Tibial artery (tissue), 4 donors: ENCODE data around the gene UVSSA.

Experiments used
- DNase-seq, 2 donors: peaks; one replicate each; pipeline ENCODE4 v3.0.0-alpha.2; 2019
- H3K27ac ChIP-seq, 2 donors: fragments of 200-600 bp; sonication (generic) in 1 of 2; 1 replicate in 1 of 2; 2 replicates in 1 of 2; pipeline ENCODE4 v1.5.1; 2018 to 2019; ENCODE audit warnings: mild to moderate bottlenecking in 1 of 2
- H3K27me3 ChIP-seq, 2 donors: fragments of 200-600 bp; sonication (generic) in 1 of 2; one replicate each; pipeline versions ENCODE4 v1.5.1 to v1.6.0; 2016 to 2019
- H3K36me3 ChIP-seq, 3 donors: fragments of 200-600 bp; sonication (generic) in 2 of 3; one replicate each; pipeline ENCODE4 v1.5.1; 2016 to 2019; ENCODE audit warnings: mild to moderate bottlenecking in 2 of 3
- H3K4me1 ChIP-seq, 4 donors: fragments of 200-600 bp; sonication (generic) in 2 of 4; 1 replicate in 3 of 4; 2 replicates in 1 of 4; pipeline ENCODE4 v1.5.1; 2016 to 2019
- H3K4me3 ChIP-seq, 2 donors: fragments of 200-600 bp; sonication (generic) in 1 of 2; 1 replicate in 1 of 2; 2 replicates in 1 of 2; pipeline ENCODE4 v1.5.1; 2018 to 2019; ENCODE audit warnings: mild to moderate bottlenecking in 2 of 2
- H3K9me3 ChIP-seq, 3 donors: fragments of 200-600 bp; sonication (generic) in 1 of 3; one replicate each; pipeline ENCODE4 v1.5.1; 2016 to 2019
- CTCF ChIP-seq, 2 experiments: fragments of 200-600 bp in 1 of 2; fragments of 450-650 bp in 1 of 2; IDR thresholded peaks; one replicate each; pipeline ENCODE4 v1.5.1; 2017 to 2019; ENCODE audit warnings: antibody characterized with exemption in 2 of 2, mild to moderate bottlenecking in 1 of 2, moderate library complexity in 1 of 2
- intact Hi-C: fragments of 100-400 bp; cut with DNase I; formaldehyde crosslinking; loops from one replicate; pipeline ENCODE4 v1.15.0; 2023; ENCODE audit warnings: low total_unique reads

UVSSA gene

GRCh38 chr4:1338752-1339414, 8.1 kb upstream of the UVSSA start:
- no peak overlapping the region for H3K27ac ChIP-seq

GRCh38 chr4:1339489-1339888, 7.5 kb upstream of the UVSSA start:
- H3K36me3 ChIP-seq, result peaks cover 51 to 68% (median 68%) of the 10 kb centered on the region in 3 donors
- DNase-seq, result no peak
- no peak for TF ChIP-seq CTCF (IDR thresholded peaks at IDR 0.05)

More at GRCh38 chr4:1338752-1339414, 8.1 kb upstream of the UVSSA start:
- Histone ChIP-seq H3K9me3 (no peaks in the 10 kb centered on the region), H3K4me3 (no peak overlapping the region), H3K4me1 (no peaks in the 10 kb centered on the region), H3K27me3 (no peaks in the 10 kb centered on the region), H3K36me3 (peaks cover 51 to 74% (median 73%) of the 10 kb centered on the region in 3 donors)
- intact Hi-C loops, result no loop called here
- DNase-seq, result no peak
- no peak for TF ChIP-seq CTCF (IDR thresholded peaks at IDR 0.05)

GRCh38 chr4:1340181-1340747, 6.7 kb upstream of the UVSSA start:
- Histone ChIP-seq H3K9me3 (no peaks in the 10 kb centered on the region), H3K36me3 (peaks cover 51 to 60% (median 60%) of the 10 kb centered on the region in 3 donors), H3K27ac (no peak overlapping the region), H3K27me3 (no peaks in the 10 kb centered on the region), H3K4me1 (peaks cover 0 to 8% (median 3%) of the 10 kb centered on the region in 4 donors), H3K4me3 (no peak overlapping the region)
- TF ChIP-seq CTCF (IDR thresholded peaks at IDR 0.05), result no peak
- intact Hi-C loops, result loop anchor here (10.0 kb wide), 1 partner anchor 175 kb away; no protein-coding TSS in a partner anchor
- DNase-seq, result no peak

More at GRCh38 chr4:1339489-1339888, 7.5 kb upstream of the UVSSA start:
- Histone ChIP-seq H3K27me3 (no peaks in the 10 kb centered on the region), H3K4me1 (no peaks in the 10 kb centered on the region), H3K4me3 (no peak overlapping the region), H3K9me3 (no peaks in the 10 kb centered on the region), H3K27ac (no peak overlapping the region)
- intact Hi-C loops, result no loop called here

GRCh38 chr4:1340861-1341260, 6.1 kb upstream of the UVSSA start:
- Histone ChIP-seq H3K4me3 (no peak overlapping the region), H3K4me1 (peaks cover 0 to 14% (median 6%) of the 10 kb centered on the region in 4 donors), H3K27ac (no peak overlapping the region), H3K9me3 (no peaks in the 10 kb centered on the region), H3K27me3 (no peaks in the 10 kb centered on the region), H3K36me3 (peaks cover 51 to 59% (median 59%) of the 10 kb centered on the region in 3 donors)
- TF ChIP-seq CTCF (IDR thresholded peaks at IDR 0.05), result no peak
- no peak for DNase-seq
- intact Hi-C loops, result loop anchor here (10.0 kb wide), 1 partner anchor 176 kb away; no protein-coding TSS in a partner anchor

GRCh38 chr4:1342003-1342402, 5.0 kb upstream of the UVSSA start:
- H3K27ac ChIP-seq, result no peak overlapping the region
- intact Hi-C loops, result loop anchor here (10.0 kb wide), 1 partner anchor 177 kb away; no protein-coding TSS in a partner anchor

More at GRCh38 chr4:1342003-1342402, 5.0 kb upstream of the UVSSA start:
- no peaks in the 10 kb centered on the region for H3K9me3 ChIP-seq
- TF ChIP-seq CTCF (IDR thresholded peaks at IDR 0.05), result no peak
- no peak for DNase-seq
- H3K4me3 ChIP-seq, result no peak overlapping the region
- no peaks in the 10 kb centered on the region for H3K27me3 ChIP-seq
- H3K36me3 ChIP-seq, result peaks cover 40 to 49% (median 47%) of the 10 kb centered on the region in 3 donors
- peaks cover 0 to 14% (median 7%) of the 10 kb centered on the region in 4 donors for H3K4me1 ChIP-seq
